ENCODE data around the gene PTP4A1.

DNA sequence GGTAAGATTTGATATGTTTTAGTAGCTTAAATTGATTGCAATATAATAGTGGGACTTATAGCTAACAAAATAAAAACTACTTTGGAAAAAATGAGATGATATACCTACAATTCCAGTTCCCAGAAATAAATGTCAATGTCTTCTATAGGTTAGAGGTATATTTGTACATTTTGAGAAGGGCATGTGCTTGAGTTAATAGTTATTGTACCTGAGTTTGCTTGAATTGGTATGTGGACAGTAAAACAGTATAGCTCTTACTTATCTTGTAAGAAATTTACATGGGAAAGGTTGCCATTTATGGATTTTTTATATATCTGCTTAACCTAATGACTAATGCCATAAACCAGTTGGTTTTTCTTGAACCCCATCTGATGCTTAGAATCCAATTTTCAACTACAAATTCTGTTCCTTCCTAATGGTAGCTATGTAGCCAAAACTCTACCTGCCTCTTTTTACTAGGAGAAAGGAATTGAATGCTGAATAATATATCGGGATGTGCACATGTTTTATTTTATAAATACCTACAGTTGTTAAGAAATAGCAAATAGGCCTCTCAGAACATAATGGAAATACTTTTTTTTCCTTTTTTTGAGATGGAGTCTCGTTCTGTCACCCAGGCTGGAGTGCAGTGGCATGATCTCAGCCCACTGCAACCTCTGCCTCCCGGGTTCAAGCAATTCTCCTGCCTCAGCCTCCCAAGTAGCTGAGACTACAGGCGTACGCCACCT, 4.9 kb downstream of the PTP4A1 start:
- TF ChIP-seq, protein P1, sequence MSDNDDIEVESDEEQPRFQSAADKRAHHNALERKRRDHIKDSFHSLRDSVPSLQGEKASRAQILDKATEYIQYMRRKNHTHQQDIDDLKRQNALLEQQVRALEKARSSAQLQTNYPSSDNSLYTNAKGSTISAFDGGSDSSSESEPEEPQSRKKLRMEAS (IDR thresholded peaks at IDR 0.05), result no peak
- no peak for TF ChIP-seq RAD21 (IDR thresholded peaks at IDR 0.05; ENCODE audit: low read depth)
- TF ChIP-seq, protein P2, sequence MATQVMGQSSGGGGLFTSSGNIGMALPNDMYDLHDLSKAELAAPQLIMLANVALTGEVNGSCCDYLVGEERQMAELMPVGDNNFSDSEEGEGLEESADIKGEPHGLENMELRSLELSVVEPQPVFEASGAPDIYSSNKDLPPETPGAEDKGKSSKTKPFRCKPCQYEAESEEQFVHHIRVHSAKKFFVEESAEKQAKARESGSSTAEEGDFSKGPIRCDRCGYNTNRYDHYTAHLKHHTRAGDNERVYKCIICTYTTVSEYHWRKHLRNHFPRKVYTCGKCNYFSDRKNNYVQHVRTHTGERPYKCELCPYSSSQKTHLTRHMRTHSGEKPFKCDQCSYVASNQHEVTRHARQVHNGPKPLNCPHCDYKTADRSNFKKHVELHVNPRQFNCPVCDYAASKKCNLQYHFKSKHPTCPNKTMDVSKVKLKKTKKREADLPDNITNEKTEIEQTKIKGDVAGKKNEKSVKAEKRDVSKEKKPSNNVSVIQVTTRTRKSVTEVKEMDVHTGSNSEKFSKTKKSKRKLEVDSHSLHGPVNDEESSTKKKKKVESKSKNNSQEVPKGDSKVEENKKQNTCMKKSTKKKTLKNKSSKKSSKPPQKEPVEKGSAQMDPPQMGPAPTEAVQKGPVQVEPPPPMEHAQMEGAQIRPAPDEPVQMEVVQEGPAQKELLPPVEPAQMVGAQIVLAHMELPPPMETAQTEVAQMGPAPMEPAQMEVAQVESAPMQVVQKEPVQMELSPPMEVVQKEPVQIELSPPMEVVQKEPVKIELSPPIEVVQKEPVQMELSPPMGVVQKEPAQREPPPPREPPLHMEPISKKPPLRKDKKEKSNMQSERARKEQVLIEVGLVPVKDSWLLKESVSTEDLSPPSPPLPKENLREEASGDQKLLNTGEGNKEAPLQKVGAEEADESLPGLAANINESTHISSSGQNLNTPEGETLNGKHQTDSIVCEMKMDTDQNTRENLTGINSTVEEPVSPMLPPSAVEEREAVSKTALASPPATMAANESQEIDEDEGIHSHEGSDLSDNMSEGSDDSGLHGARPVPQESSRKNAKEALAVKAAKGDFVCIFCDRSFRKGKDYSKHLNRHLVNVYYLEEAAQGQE (IDR thresholded peaks at IDR 0.05; ENCODE audit: low read depth), result no peak
- no peak for TF ChIP-seq TAF1 (IDR thresholded peaks at IDR 0.05; ENCODE audit: low read depth)
- no peak for TF ChIP-seq CEBPB (IDR thresholded peaks at IDR 0.05)
- TF ChIP-seq EP300 (IDR thresholded peaks at IDR 0.05; ENCODE audit: borderline replicate concordance), result no peak
- no peak for TF ChIP-seq EGR1 (IDR thresholded peaks at IDR 0.05)
- TF ChIP-seq, protein P3, sequence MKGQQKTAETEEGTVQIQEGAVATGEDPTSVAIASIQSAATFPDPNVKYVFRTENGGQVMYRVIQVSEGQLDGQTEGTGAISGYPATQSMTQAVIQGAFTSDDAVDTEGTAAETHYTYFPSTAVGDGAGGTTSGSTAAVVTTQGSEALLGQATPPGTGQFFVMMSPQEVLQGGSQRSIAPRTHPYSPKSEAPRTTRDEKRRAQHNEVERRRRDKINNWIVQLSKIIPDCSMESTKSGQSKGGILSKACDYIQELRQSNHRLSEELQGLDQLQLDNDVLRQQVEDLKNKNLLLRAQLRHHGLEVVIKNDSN (IDR thresholded peaks at IDR 0.05), result no peak
- no peak for TF ChIP-seq FOXM1 (IDR thresholded peaks at IDR 0.05; ENCODE audit: borderline replicate concordance, low read depth)
- TF ChIP-seq CREB1 (IDR thresholded peaks at IDR 0.05; ENCODE audit: low read depth), result no peak
- TF ChIP-seq TEAD4 (IDR thresholded peaks at IDR 0.05), result no peak
- TF ChIP-seq ZBTB7A (IDR thresholded peaks at IDR 0.05; ENCODE audit: low read depth), result no peak
